IPS-11a (cell line): ENCODE results near the gene C19orf25.
"Not testable (repeated sequence)": the region's sequence is repeated elsewhere in the genome, so short reads cannot be mapped to it uniquely, and the experiment has no call there.

Source experiments
- H3K4me3 ChIP-seq: one replicate; pipeline ENCODE4 v1.5.1; 2013; ENCODE audit warnings: low read depth, low read length, control low read depth

C19orf25 gene

GRCh38 chr19:1512671-1513498 lies 33.9 kb upstream of the C19orf25 start, which contains the start of gene ADAMTSL5:
Gene ADAMTSL5 (minus strand): TSS chr19:1513019. CDS start chr19:1510943, 2,076 bp downstream.
- peak within 1 kb of the TSS; percentile 17 for H3K4me3 ChIP-seq

GRCh38 chr19:1511318-1512317 lies 32.6 kb upstream of the C19orf25 start:
- H3K4me3 ChIP-seq, result no peak overlapping the region

- no peak overlapping the region for H3K4me3 ChIP-seq
Observed at GRCh38 chr19:1510807-1511206, 31.8 kb upstream of the C19orf25 start.

GRCh38 chr19:1510442-1510806 lies 31.4 kb upstream of the C19orf25 start:
- no peak overlapping the region for H3K4me3 ChIP-seq

GRCh38 chr19:1509602-1510441 lies 30.8 kb upstream of the C19orf25 start:
- H3K4me3 ChIP-seq, result no peak overlapping the region

- peak overlapping the region; percentile 10 for H3K4me3 ChIP-seq
Observed at GRCh38 chr19:1508507-1508856, 29.5 kb upstream of the C19orf25 start.

GRCh38 chr19:1507763-1508506 lies 28.9 kb upstream of the C19orf25 start:
- peak overlapping the region; percentile 72 for H3K4me3 ChIP-seq

- peak overlapping the region; percentile 8 for H3K4me3 ChIP-seq
Observed at GRCh38 chr19:1507192-1507660, 28.2 kb upstream of the C19orf25 start.

- no peak overlapping the region for H3K4me3 ChIP-seq
Observed at GRCh38 chr19:1505991-1506881, 27.2 kb upstream of the C19orf25 start.

GRCh38 chr19:1505012-1505411 lies 26.0 kb upstream of the C19orf25 start:
- H3K4me3 ChIP-seq, result no peak overlapping the region

GRCh38 chr19:1503925-1504773 lies 25.1 kb upstream of the C19orf25 start:
- H3K4me3 ChIP-seq, result peak overlapping the region; percentile 1

- H3K4me3 ChIP-seq, result peak overlapping the region; percentile 1
Observed at GRCh38 chr19:1503089-1503924, 24.3 kb upstream of the C19orf25 start.

- H3K4me3 ChIP-seq, result no peak overlapping the region
Observed at GRCh38 chr19:1502433-1503088, 23.5 kb upstream of the C19orf25 start.

GRCh38 chr19:1501200-1501595 lies 22.2 kb upstream of the C19orf25 start:
- H3K4me3 ChIP-seq, result no peak overlapping the region

GRCh38 chr19:1499231-1499630 lies 20.2 kb upstream of the C19orf25 start:
- H3K4me3 ChIP-seq, result not testable (repeated sequence)

- no peak overlapping the region for H3K4me3 ChIP-seq
Observed at GRCh38 chr19:1497578-1498235, 18.7 kb upstream of the C19orf25 start.
